AG04450 (cell line): ENCODE measurements around the gene REELD1. TPM values are rescaled to one million over a fixed set of nuclear protein-coding genes. Genes with fewer than 3 reads are reported as not detected.

Experiments used
- CTCF ChIA-PET: fragments of 300-600, 350-600 bp; formaldehyde crosslinking; extraction: SDS; loops from one replicate; lab custom pipeline; 2022; ENCODE audit warnings: antibody characterized with exemption, inconsistent platforms; lab: Charles Lee
- POLR2A ChIA-PET: fragments of 350-600 bp; formaldehyde crosslinking; extraction: SDS; loops from one replicate; lab custom pipeline; 2021; ENCODE audit warnings: antibody characterized with exemption, inconsistent platforms; lab: Yijun Ruan, JAX
- DNase-seq: peaks from one replicate; pipeline ENCODE4 v3.0.0-alpha.2; 2011; ENCODE audit warnings: low read depth, low spot score
- H3K27ac ChIP-seq: one replicate; pipeline ENCODE4 v1.5.1; 2012; ENCODE audit warnings: low read depth, low read length, control low read depth
- H3K27me3 ChIP-seq: one replicate; pipeline ENCODE4 v1.6.0; 2012; ENCODE audit warnings: low read length; ENCODE audit not compliant: control insufficient read depth, insufficient read depth
- H3K4me3 ChIP-seq: 2 replicates; pipeline ENCODE4 v1.5.1; 2011; ENCODE audit warnings: mild to moderate bottlenecking, low read depth, low read length, control low read depth
- H3K9me3 ChIP-seq: 2 replicates; pipeline ENCODE4 v1.5.1; 2012; ENCODE audit warnings: low read length; ENCODE audit not compliant: control insufficient read depth, insufficient read depth
- polyA plus RNA-seq: library from polyadenylated mRNA; depleted of rRNA; stranded (reverse); fragments of >200 nt; gene quantifications from 2 replicates; pipeline ENCODE4 v1.2.3, GENCODE V29; 2011
- TF ChIP-seq, protein P1 (sequence below): IDR thresholded peaks from 2 replicates; pipeline ENCODE4 v1.5.1; 2011; ENCODE audit warnings: low read depth, low read length, control low read depth, inconsistent platforms

Gene REELD1
- polyA plus RNA-seq, 1 experiment: not detected

DNA sequence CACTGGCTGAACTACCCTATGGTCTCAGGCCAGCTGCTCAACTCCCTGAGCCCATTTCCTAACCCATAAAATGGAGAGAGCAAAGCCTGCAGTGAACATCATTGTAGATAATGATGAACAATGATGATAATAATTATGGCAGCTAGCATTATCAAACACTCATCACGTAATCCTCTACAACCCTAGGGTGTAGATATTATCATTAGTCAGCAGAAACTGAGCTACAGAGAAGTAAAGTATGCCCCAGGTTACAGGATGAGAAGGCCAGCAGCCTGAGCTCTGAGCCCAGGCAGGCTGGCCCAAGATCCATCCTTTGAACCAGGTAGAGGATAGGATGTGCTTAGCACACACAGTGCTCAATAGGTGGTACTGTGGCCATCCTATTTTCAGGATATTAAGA lies 43.2 kb downstream of the REELD1 start:
- Histone ChIP-seq H3K9me3 (no peaks in the 10 kb centered on the region), H3K4me3 (no peak overlapping the region), H3K27ac (no peak overlapping the region), H3K27me3 (no peaks in the 10 kb centered on the region)
- no peak for DNase-seq
- ChIA-PET CTCF (no interaction called here), POLR2A (no interaction called here)
- TF ChIP-seq, protein P1, sequence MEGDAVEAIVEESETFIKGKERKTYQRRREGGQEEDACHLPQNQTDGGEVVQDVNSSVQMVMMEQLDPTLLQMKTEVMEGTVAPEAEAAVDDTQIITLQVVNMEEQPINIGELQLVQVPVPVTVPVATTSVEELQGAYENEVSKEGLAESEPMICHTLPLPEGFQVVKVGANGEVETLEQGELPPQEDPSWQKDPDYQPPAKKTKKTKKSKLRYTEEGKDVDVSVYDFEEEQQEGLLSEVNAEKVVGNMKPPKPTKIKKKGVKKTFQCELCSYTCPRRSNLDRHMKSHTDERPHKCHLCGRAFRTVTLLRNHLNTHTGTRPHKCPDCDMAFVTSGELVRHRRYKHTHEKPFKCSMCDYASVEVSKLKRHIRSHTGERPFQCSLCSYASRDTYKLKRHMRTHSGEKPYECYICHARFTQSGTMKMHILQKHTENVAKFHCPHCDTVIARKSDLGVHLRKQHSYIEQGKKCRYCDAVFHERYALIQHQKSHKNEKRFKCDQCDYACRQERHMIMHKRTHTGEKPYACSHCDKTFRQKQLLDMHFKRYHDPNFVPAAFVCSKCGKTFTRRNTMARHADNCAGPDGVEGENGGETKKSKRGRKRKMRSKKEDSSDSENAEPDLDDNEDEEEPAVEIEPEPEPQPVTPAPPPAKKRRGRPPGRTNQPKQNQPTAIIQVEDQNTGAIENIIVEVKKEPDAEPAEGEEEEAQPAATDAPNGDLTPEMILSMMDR: no peak

DNA sequence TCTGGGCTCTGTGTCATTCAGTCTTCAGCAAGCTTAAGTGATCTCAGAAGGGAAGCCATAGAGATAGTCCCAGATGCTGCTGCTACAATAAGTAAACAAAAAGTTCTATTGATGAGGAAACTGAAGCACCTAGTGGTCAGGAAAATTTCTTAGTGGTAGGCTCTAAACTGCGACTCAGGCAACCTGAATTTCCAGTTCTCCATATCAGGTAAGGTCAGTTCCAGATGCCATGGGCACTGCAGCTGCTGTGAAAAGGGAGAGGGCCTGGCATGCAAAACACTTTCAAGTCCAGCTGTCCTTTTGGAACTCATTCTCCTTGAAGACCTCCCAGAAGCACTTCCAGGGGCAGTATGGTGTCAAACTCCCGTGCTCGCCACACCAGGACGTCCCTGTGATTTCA lies 46.2 kb downstream of the REELD1 start:
- POLR2A ChIA-PET: no interaction called here
- Histone ChIP-seq H3K27me3 (no peaks in the 10 kb centered on the region), H3K9me3 (no peaks in the 10 kb centered on the region), H3K27ac (no peak overlapping the region), H3K4me3 (no peak overlapping the region)
- CTCF ChIA-PET: interaction anchor here (1.5 kb wide), 1 partner anchor 69 kb away, joined by 3 read pairs; no protein-coding TSS in a partner anchor
- no peak for DNase-seq
- TF ChIP-seq, protein P1: no peak

DNA sequence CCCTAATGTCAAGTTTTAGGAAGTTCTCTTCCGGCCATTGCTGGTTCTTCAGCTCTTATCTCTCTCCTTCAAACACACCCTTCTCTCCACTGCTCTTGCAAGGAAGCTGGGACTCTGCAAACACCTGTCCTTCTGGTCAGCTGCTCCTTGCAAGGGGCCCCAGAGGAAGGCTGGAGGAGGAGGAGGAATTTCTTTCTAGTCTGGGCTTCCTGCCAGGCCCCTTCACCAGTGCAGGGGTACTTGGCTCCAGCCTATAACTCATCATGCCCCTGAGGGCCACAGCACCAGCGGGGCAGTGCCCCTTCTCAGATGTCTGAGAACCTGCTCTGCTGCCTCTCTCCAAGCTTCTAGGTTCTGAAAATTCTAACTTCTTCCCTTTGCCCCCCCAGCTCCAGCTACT lies 46.7 kb downstream of the REELD1 start:
- Histone ChIP-seq H3K27me3 (no peaks in the 10 kb centered on the region), H3K9me3 (no peaks in the 10 kb centered on the region), H3K4me3 (no peak overlapping the region), H3K27ac (no peak overlapping the region)
- TF ChIP-seq, protein P1: no peak
- ChIA-PET CTCF (interaction anchor here (0.9 kb wide), 1 partner anchor 19 kb away, joined by 3 read pairs; no protein-coding TSS in a partner anchor), POLR2A (no interaction called here)
- DNase-seq: no peak

DNA sequence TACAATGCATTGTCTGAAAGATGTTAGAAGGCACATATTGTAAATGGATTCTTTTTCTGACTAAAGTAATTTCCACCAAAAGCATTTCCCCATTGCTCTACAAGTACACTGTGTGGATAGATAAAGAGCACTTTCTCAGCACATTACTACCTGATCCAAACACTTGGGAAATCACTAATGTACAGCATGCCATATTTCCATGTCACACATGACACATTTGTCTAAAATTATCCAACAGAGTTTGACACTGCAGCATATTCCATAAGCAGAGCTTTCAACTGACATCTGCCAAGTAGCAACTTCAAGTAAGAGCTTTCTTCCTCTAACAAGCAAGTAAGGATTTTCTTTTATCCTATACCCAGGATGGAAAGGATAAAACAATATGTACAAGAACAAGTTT lies 49.5 kb downstream of the REELD1 start:
- no peaks in the 10 kb centered on the region for H3K27me3 ChIP-seq
- H3K4me3 ChIP-seq: no peak overlapping the region
- TF ChIP-seq, protein P1: no peak
- POLR2A ChIA-PET: no interaction called here
- H3K27ac ChIP-seq: no peak overlapping the region
- CTCF ChIA-PET: interaction anchor here (1.4 kb wide), 1 partner anchor 834 kb away, joined by 3 read pairs; no protein-coding TSS in a partner anchor
- no peak for DNase-seq
- no peaks in the 10 kb centered on the region for H3K9me3 ChIP-seq

DNA sequence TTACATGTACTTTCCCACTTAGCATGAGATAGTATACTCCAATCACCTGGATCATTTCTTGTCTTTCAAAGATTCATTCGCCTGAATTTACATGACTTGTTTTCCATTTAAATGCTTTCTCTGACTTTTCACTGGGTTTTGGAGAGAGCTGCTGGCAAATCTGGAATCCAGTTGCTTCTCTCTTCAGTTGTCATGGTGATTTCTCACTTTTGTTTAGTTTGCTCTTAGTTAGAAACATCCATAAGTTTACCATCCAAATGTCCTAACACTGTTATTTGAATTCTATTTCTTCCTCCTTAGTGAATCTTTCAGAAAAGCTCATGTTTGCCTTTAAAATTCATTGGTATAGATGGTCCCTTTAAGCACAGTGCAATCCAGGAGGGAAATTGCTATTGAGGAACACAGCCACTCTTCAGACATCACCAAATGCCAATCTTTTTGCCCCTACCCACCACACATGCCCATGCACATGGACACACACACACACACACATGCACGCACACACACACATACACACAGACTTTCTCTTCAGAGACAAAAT lies 51.7 kb downstream of the REELD1 start:
- ChIA-PET POLR2A (no interaction called here), CTCF (interaction anchor here (1.2 kb wide), 1 partner anchor 13 kb away, joined by 3 read pairs; no protein-coding TSS in a partner anchor)
- no peak overlapping the region for H3K27ac ChIP-seq
- no peaks in the 10 kb centered on the region for H3K9me3 ChIP-seq
- H3K4me3 ChIP-seq: no peak overlapping the region
- H3K27me3 ChIP-seq: no peaks in the 10 kb centered on the region
- TF ChIP-seq, protein P1: no peak
- DNase-seq: no peak
